ENCODE results near the gene FOXE1.

The FOXE1 gene

GRCh38 chr9:97858826-97859225 is 5.8 kb downstream of the FOXE1 start:
- Histone ChIP-seq H4K20me1 (ENCODE audit: control insufficient read depth, insufficient read depth, low read depth, low read length) (no peaks in the 10 kb centered on the region), H3K4me3 (ENCODE audit: low read length) (no peak overlapping the region), H3K4me2 (ENCODE audit: low read length) (no peak overlapping the region), H3K36me3 (ENCODE audit: control insufficient read depth, low read length) (no peaks in the 10 kb centered on the region), H3K9me3 (ENCODE audit: control insufficient read depth, insufficient read depth, low read length) (no peaks in the 10 kb centered on the region), H3K9me2 (replicated peaks; ENCODE audit: control insufficient read depth, low read length) (no peaks in the 10 kb centered on the region), H3K4me1 (ENCODE audit: control insufficient read depth, low read length) (no peaks in the 10 kb centered on the region), H3F3A (ENCODE audit: control insufficient read depth, insufficient read depth) (no peaks in the 10 kb centered on the region), H3K79me2 (ENCODE audit: control insufficient read depth, low read length) (no peaks in the 10 kb centered on the region), H3K27ac (ENCODE audit: low read depth, low read length) (no peak overlapping the region), H3K27me3 (ENCODE audit: control insufficient read depth, low read length) (peaks cover 19% of the 10 kb centered on the region)
- no peak for TF ChIP-seq EZH2phosphoT487 (IDR thresholded peaks at IDR 0.05; ENCODE audit: borderline replicate concordance, low read length)
- no peak for TF ChIP-seq CTCF (IDR thresholded peaks at IDR 0.05; ENCODE audit: low read depth, low read length, poor library complexity, severe bottlenecking)

GRCh38 chr9:97859346-97859745 is 6.3 kb downstream of the FOXE1 start:
- no peak overlapping the region for H3K4me2 ChIP-seq (ENCODE audit: low read length)
- H3K9me3 ChIP-seq (ENCODE audit: control insufficient read depth, insufficient read depth, low read length), result no peaks in the 10 kb centered on the region
- no peaks in the 10 kb centered on the region for H3K36me3 ChIP-seq (ENCODE audit: control insufficient read depth, low read length)
- TF ChIP-seq CTCF (IDR thresholded peaks at IDR 0.05; ENCODE audit: low read depth, low read length, poor library complexity, severe bottlenecking), result no peak
- no peak for TF ChIP-seq EZH2phosphoT487 (IDR thresholded peaks at IDR 0.05; ENCODE audit: borderline replicate concordance, low read length)
- H4K20me1 ChIP-seq (ENCODE audit: control insufficient read depth, insufficient read depth, low read depth, low read length), result no peaks in the 10 kb centered on the region
- H3K9me2 ChIP-seq (replicated peaks; ENCODE audit: control insufficient read depth, low read length), result no peaks in the 10 kb centered on the region
- H3K4me3 ChIP-seq (ENCODE audit: low read length), result no peak overlapping the region
- peaks cover 3% of the 10 kb centered on the region for H3K4me1 ChIP-seq (ENCODE audit: control insufficient read depth, low read length)
- H3F3A ChIP-seq (ENCODE audit: control insufficient read depth, insufficient read depth), result no peaks in the 10 kb centered on the region
- H3K79me2 ChIP-seq (ENCODE audit: control insufficient read depth, low read length), result no peaks in the 10 kb centered on the region
- no peak overlapping the region for H3K27ac ChIP-seq (ENCODE audit: low read depth, low read length)
- peaks cover 19% of the 10 kb centered on the region for H3K27me3 ChIP-seq (ENCODE audit: control insufficient read depth, low read length)

GRCh38 chr9:97860451-97861147 is 7.6 kb downstream of the FOXE1 start:
- Histone ChIP-seq H3K79me2 (ENCODE audit: control insufficient read depth, low read length) (no peaks in the 10 kb centered on the region), H4K20me1 (ENCODE audit: control insufficient read depth, insufficient read depth, low read depth, low read length) (no peaks in the 10 kb centered on the region), H3K9me3 (ENCODE audit: control insufficient read depth, insufficient read depth, low read length) (peaks cover 7% of the 10 kb centered on the region), H3K4me2 (ENCODE audit: low read length) (no peak overlapping the region), H3K4me3 (ENCODE audit: low read length) (no peak overlapping the region), H3K9me2 (replicated peaks; ENCODE audit: control insufficient read depth, low read length) (no peaks in the 10 kb centered on the region), H3K27me3 (ENCODE audit: control insufficient read depth, low read length) (peaks cover 17% of the 10 kb centered on the region), H3K36me3 (ENCODE audit: control insufficient read depth, low read length) (no peaks in the 10 kb centered on the region), H3F3A (ENCODE audit: control insufficient read depth, insufficient read depth) (no peaks in the 10 kb centered on the region), H3K4me1 (ENCODE audit: control insufficient read depth, low read length) (peaks cover 14% of the 10 kb centered on the region), H3K27ac (ENCODE audit: low read depth, low read length) (no peak overlapping the region)
- TF ChIP-seq CTCF (IDR thresholded peaks at IDR 0.05; ENCODE audit: low read depth, low read length, poor library complexity, severe bottlenecking) (no peak), EZH2phosphoT487 (IDR thresholded peaks at IDR 0.05; ENCODE audit: borderline replicate concordance, low read length) (no peak)

Data from DOHH2 (cell line).